GM23338 (cell line): ENCODE results near the gene UBN2. TPM values are rescaled to one million over a fixed set of nuclear protein-coding genes. Genes with fewer than 3 reads are reported as not detected.
A peak's percentile ranks its signal among the peaks of the same experiment; 100 is the strongest.

ENCODE experiments used
- ATAC-seq: fragments of 200-7000 bp; cut with Tn5 transposase; 3 replicates; pipeline ENCODE4 v1.9.1; 2020
- DNase-seq: peaks from one replicate; pipeline ENCODE4 v3.0.0-alpha.2; 2015; ENCODE audit warnings: low spot score
- H2AFZ ChIP-seq: fragments of 200-600 bp; sonication (generic); 2 replicates; pipeline ENCODE4 v1.8.0; 2016; ENCODE audit warnings: antibody characterized with exemption, mild to moderate bottlenecking, moderate library complexity
- H3F3A ChIP-seq: fragments of 200-600 bp; sonication (generic); replicated peaks from 2 replicates; pipeline ENCODE4 v1.8.0; 2017; ENCODE audit warnings: antibody characterized with exemption, mixed run types, low read depth
- H3K27ac ChIP-seq: fragments of 200-600 bp; sonication (generic); 2 replicates; pipeline ENCODE4 v1.6.1; 2016; ENCODE audit warnings: low read depth
- H3K27me3 ChIP-seq: fragments of 200-600 bp; sonication (generic); 2 replicates; pipeline ENCODE4 v1.8.0; 2016; ENCODE audit warnings: mild to moderate bottlenecking, mixed run types, moderate library complexity; ENCODE audit not compliant: insufficient read depth
- H3K36me3 ChIP-seq: fragments of 200-600 bp; sonication (generic); 2 replicates; pipeline ENCODE4 v1.8.0; 2016; ENCODE audit warnings: mild to moderate bottlenecking; ENCODE audit not compliant: insufficient read depth
- H3K4me1 ChIP-seq: fragments of 200-600 bp; sonication (generic); 2 replicates; pipeline ENCODE4 v1.8.0; 2016; ENCODE audit warnings: mild to moderate bottlenecking, moderate library complexity; ENCODE audit not compliant: insufficient read depth
- H3K4me2 ChIP-seq: fragments of 200-600 bp; sonication (generic); 2 replicates; pipeline ENCODE4 v1.7.1; 2017; ENCODE audit warnings: mixed run types
- H3K4me3 ChIP-seq: fragments of 200-600 bp; sonication (generic); 2 replicates; pipeline ENCODE4 v1.6.1; 2016; ENCODE audit warnings: mixed run types
- H3K79me2 ChIP-seq: fragments of 200-600 bp; sonication (generic); replicated peaks from 2 replicates; pipeline ENCODE4 v1.8.0; 2017; ENCODE audit warnings: mild to moderate bottlenecking; ENCODE audit not compliant: insufficient read depth
- H3K9me2 ChIP-seq: fragments of 200-600 bp; sonication (generic); 2 replicates; pipeline ENCODE4 v1.8.0; 2017; ENCODE audit not compliant: insufficient read depth
- H4K20me1 ChIP-seq: fragments of 200-600 bp; sonication (generic); replicated peaks from 2 replicates; pipeline ENCODE4 v1.8.0; 2017; ENCODE audit warnings: mild to moderate bottlenecking; ENCODE audit not compliant: insufficient read depth
- H3K27ac Mint-ChIP-seq: 2 replicates; pipeline ENCODE4 v1.8.0; 2020; ENCODE audit warnings: inconsistent platforms, mild to moderate bottlenecking, moderate library complexity, mixed read lengths
- H3K27me3 Mint-ChIP-seq: 3 replicates; pipeline ENCODE4 v1.8.0; 2022; ENCODE audit warnings: low read depth, mild to moderate bottlenecking, moderate library complexity, mixed read lengths, inconsistent platforms; ENCODE audit not compliant: insufficient read depth, poor library complexity
- H3K36me3 Mint-ChIP-seq: 3 replicates; pipeline ENCODE4 v1.8.0; 2021; ENCODE audit warnings: low read depth, mild to moderate bottlenecking, inconsistent platforms, moderate library complexity, mixed read lengths
- H3K4me1 Mint-ChIP-seq: 3 replicates; pipeline ENCODE4 v1.8.0; 2020; ENCODE audit warnings: mild to moderate bottlenecking, inconsistent platforms, mixed read lengths
- H3K4me3 Mint-ChIP-seq: 3 replicates; pipeline ENCODE4 v1.8.0; 2021; ENCODE audit warnings: moderate library complexity, mild to moderate bottlenecking, inconsistent platforms, mixed read lengths
- H3K9me3 Mint-ChIP-seq: 3 replicates; pipeline ENCODE4 v1.8.0; 2020; ENCODE audit warnings: moderate library complexity, mild to moderate bottlenecking, inconsistent platforms, mixed read lengths
- CREB1 ChIP-seq: fragments of 250-450 bp; sonication (Bioruptor Pico); IDR thresholded peaks from 2 replicates; pipeline ENCODE4 v1.5.0; 2020; ENCODE audit warnings: low read depth, mild to moderate bottlenecking, moderate library complexity
- EZH2phosphoT487 ChIP-seq: fragments of 200-600 bp; sonication (generic); IDR thresholded peaks from one replicate; pipeline ENCODE4 v1.8.1; 2018; ENCODE audit warnings: antibody characterized with exemption; ENCODE audit not compliant: unreplicated experiment
- NANOG ChIP-seq: IDR thresholded peaks from 2 replicates; pipeline ENCODE4 v1.6.1; 2016; ENCODE audit warnings: antibody characterized with exemption, borderline replicate concordance
- polyA plus RNA-seq: library from polyadenylated mRNA; unstranded; fragments of >200 nt; fragmentation: Nextera tagmentation; extraction: Ambion mirVana; gene quantifications from 2 replicates; pipeline ENCODE4 v1.2.1, GENCODE V29; 2016
- total RNA-seq: library from RNA; depleted of rRNA; stranded (reverse); fragments of >200 nt; shearing (Covaris generic); gene quantifications from 2 replicates; pipeline ENCODE4 v1.2.3, GENCODE V29; 2014
- TF ChIP-seq, protein P1 (sequence below): fragments of 250-450 bp; sonication (Bioruptor Pico); IDR thresholded peaks from 2 replicates; pipeline ENCODE4 v1.5.0; 2020; ENCODE audit warnings: mild to moderate bottlenecking, moderate library complexity

The UBN2 gene
- total and polyA plus RNA-seq, 2 experiments from 2014 or later = 18.5 to 26.6 TPM

DNA sequence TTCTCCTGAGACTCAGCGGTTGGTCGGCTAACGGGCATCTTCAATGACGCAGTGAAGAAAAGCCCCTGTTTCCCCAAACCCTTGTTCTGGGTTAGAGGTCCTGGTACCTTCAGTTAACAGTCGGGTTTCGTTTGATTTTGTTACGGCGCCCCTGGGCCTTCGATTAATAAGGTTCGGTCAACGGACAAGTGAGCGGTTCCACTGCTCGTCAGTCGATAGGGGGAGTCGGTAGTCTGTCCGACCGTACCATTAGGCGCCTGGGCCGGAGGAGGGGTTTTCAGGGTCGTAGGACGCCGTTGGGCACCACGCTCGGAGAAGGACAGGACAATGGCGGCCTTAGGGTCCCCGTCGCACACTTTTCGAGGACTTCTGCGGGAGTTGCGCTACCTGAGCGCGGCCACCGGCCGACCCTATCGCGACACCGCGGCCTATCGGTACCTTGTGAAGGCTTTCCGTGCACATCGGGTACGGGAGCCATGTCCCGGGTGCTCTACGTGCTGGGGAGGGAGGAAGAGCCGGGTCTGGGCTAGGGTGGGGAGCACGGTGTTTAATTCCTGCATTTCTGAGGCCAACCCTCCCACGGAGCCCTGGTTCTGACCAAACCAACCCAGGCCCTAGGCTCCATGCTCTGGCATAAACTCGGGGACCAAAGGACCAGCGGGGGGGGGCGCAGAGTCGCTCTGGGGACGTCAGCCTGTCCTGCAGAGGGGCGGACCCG lies 110.2 kb downstream of the UBN2 start, which contains the start of gene FMC1 (continued):
- TF ChIP-seq, protein P1, sequence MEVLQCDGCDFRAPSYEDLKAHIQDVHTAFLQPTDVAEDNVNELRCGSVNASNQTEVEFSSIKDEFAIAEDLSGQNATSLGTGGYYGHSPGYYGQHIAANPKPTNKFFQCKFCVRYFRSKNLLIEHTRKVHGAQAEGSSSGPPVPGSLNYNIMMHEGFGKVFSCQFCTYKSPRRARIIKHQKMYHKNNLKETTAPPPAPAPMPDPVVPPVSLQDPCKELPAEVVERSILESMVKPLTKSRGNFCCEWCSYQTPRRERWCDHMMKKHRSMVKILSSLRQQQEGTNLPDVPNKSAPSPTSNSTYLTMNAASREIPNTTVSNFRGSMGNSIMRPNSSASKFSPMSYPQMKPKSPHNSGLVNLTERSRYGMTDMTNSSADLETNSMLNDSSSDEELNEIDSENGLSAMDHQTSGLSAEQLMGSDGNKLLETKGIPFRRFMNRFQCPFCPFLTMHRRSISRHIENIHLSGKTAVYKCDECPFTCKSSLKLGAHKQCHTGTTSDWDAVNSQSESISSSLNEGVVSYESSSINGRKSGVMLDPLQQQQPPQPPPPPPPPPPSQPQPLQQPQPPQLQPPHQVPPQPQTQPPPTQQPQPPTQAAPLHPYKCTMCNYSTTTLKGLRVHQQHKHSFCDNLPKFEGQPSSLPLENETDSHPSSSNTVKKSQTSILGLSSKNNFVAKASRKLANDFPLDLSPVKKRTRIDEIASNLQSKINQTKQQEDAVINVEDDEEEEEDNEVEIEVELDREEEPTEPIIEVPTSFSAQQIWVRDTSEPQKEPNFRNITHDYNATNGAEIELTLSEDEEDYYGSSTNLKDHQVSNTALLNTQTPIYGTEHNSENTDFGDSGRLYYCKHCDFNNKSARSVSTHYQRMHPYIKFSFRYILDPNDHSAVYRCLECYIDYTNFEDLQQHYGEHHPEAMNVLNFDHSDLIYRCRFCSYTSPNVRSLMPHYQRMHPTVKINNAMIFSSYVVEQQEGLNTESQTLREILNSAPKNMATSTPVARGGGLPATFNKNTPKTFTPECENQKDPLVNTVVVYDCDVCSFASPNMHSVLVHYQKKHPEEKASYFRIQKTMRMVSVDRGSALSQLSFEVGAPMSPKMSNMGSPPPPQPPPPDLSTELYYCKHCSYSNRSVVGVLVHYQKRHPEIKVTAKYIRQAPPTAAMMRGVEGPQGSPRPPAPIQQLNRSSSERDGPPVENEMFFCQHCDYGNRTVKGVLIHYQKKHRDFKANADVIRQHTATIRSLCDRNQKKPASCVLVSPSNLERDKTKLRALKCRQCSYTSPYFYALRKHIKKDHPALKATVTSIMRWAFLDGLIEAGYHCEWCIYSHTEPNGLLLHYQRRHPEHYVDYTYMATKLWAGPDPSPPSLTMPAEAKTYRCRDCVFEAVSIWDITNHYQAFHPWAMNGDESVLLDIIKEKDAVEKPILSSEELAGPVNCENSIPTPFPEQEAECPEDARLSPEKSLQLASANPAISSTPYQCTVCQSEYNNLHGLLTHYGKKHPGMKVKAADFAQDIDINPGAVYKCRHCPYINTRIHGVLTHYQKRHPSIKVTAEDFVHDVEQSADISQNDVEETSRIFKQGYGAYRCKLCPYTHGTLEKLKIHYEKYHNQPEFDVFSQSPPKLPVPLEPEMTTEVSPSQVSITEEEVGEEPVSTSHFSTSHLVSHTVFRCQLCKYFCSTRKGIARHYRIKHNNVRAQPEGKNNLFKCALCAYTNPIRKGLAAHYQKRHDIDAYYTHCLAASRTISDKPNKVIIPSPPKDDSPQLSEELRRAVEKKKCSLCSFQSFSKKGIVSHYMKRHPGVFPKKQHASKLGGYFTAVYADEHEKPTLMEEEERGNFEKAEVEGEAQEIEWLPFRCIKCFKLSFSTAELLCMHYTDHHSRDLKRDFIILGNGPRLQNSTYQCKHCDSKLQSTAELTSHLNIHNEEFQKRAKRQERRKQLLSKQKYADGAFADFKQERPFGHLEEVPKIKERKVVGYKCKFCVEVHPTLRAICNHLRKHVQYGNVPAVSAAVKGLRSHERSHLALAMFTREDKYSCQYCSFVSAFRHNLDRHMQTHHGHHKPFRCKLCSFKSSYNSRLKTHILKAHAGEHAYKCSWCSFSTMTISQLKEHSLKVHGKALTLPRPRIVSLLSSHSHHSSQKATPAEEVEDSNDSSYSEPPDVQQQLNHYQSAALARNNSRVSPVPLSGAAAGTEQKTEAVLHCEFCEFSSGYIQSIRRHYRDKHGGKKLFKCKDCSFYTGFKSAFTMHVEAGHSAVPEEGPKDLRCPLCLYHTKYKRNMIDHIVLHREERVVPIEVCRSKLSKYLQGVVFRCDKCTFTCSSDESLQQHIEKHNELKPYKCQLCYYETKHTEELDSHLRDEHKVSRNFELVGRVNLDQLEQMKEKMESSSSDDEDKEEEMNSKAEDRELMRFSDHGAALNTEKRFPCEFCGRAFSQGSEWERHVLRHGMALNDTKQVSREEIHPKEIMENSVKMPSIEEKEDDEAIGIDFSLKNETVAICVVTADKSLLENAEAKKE (CRISPR knock-in tag) = no peak
- TF ChIP-seq NANOG = no peak
- peak; percentile 94 for TF ChIP-seq CREB1 (CRISPR knock-in tag)

DNA sequence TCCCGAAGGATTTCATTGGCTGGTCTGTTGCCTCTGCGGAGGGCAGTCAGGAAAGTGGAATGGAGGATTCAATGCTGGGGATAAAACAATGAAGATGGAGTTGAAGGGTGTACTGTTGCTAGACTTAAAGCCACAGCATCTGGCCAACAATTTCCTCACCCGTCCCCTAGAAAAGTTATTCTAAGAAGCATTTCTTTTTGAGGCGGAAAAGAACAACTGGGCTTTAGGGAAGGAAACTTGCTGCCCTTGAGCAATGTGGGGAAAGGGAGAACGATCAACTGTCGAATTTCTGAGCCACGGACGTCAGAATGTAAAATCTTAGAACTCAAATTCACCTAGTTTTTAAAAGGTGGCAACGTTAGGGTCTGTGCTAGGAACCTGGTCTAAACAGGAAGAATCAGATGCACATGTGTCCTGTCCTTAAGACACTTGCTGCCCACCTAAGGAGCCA lies 110.8 kb downstream of the UBN2 start:
- Histone ChIP-seq H3F3A (peaks cover 17% of the 10 kb centered on the region), H4K20me1 (no peaks in the 10 kb centered on the region), H3K4me3 (peak overlapping the region; percentile 63), H3K36me3 (peaks cover 5% of the 10 kb centered on the region; the same call in 1 of the 2 replicates), H3K9me2 (no peaks in the 10 kb centered on the region; the same call in 1 of the 2 replicates), H3K27ac (peak overlapping the region; percentile 100), H3K27me3 (no peaks in the 10 kb centered on the region), H3K4me1 (0 out of 2 replicates have a peak, but pooled peaks cover 3% of the 10 kb centered on the region), H3K79me2 (peaks cover 31% of the 10 kb centered on the region), H3K4me2 (peak overlapping the region; percentile 75), H2AFZ (no peak overlapping the region)
- TF ChIP-seq, protein P1 (CRISPR knock-in tag) = no peak
- no peak for TF ChIP-seq EZH2phosphoT487
- H3K27ac Mint-ChIP-seq = peak overlapping the region; percentile 100
- ATAC-seq (no peak), DNase-seq (no peak)
- peaks cover 17% of the 10 kb centered on the region for H3K27me3 Mint-ChIP-seq
- peak overlapping the region; percentile 95 for H3K4me3 Mint-ChIP-seq
- peaks cover 32% of the 10 kb centered on the region for H3K36me3 Mint-ChIP-seq
- H3K9me3 Mint-ChIP-seq = peaks cover 19% of the 10 kb centered on the region
- peaks cover 4% of the 10 kb centered on the region; the same call in 2 of the 3 replicates for H3K4me1 Mint-ChIP-seq
